ENCODE results near the gene TNNC2.
A peak's percentile ranks its signal among the peaks of the same experiment; 100 is the strongest.
"Not testable (repeated sequence)": the region's sequence is repeated elsewhere in the genome, so short reads cannot be mapped to it uniquely, and the experiment has no call there.

The TNNC2 gene

GRCh38 chr20:45821947-45822346, 5.2 kb downstream of the TNNC2 start:
- DNase-seq (ENCODE audit: low spot score): no peak

GRCh38 chr20:45819466-45819865, 7.6 kb downstream of the TNNC2 start:
- DNase-seq (ENCODE audit: low spot score): no peak

- no peak for DNase-seq (ENCODE audit: low spot score)
Measured at GRCh38 chr20:45818239-45818638, 8.9 kb downstream of the TNNC2 start.

- no peak for DNase-seq (ENCODE audit: low spot score)
Measured at GRCh38 chr20:45817376-45818194, 9.5 kb downstream of the TNNC2 start.

GRCh38 chr20:45816951-45817350, 10.2 kb downstream of the TNNC2 start:
- DNase-seq (ENCODE audit: low spot score): no peak

GRCh38 chr20:45814314-45814713, 12.8 kb downstream of the TNNC2 start:
- no peak for DNase-seq (ENCODE audit: low spot score)

GRCh38 chr20:45813489-45813888, 13.6 kb downstream of the TNNC2 start:
- DNase-seq (ENCODE audit: low spot score): no peak

- DNase-seq (ENCODE audit: low spot score): no peak
Measured at GRCh38 chr20:45813006-45813340, 14.1 kb downstream of the TNNC2 start.

- DNase-seq (ENCODE audit: low spot score): peak; percentile 99
Measured at GRCh38 chr20:45812157-45813005, 14.7 kb downstream of the TNNC2 start, which contains the start of gene UBE2C. Gene UBE2C (plus strand): TSS chr20:45812644. CDS start chr20:45812696, 52 bp downstream.

GRCh38 chr20:45810191-45810970, 16.7 kb downstream of the TNNC2 start:
- no peak for DNase-seq (ENCODE audit: low spot score)

GRCh38 chr20:45801851-45802250, 25.3 kb downstream of the TNNC2 start:
- no peak for DNase-seq (ENCODE audit: low spot score)

- DNase-seq (ENCODE audit: low spot score): peak; percentile 82
Measured at GRCh38 chr20:45798935-45799642, 28.0 kb downstream of the TNNC2 start.

- not testable (repeated sequence) for DNase-seq (ENCODE audit: low spot score)
Measured at GRCh38 chr20:45797955-45798354, 29.2 kb downstream of the TNNC2 start.

- DNase-seq (ENCODE audit: low spot score): not testable (repeated sequence)
Measured at GRCh38 chr20:45797510-45797909, 29.6 kb downstream of the TNNC2 start.

GRCh38 chr20:45796337-45797065, 30.6 kb downstream of the TNNC2 start:
- no peak for DNase-seq (ENCODE audit: low spot score)

- peak; percentile 44 for DNase-seq (ENCODE audit: low spot score)
Measured at GRCh38 chr20:45792317-45793118, 34.6 kb downstream of the TNNC2 start.

- no peak for DNase-seq (ENCODE audit: low spot score)
Measured at GRCh38 chr20:45788351-45788750, 38.8 kb downstream of the TNNC2 start.

GRCh38 chr20:45783656-45784294, 43.3 kb downstream of the TNNC2 start:
- no peak for DNase-seq (ENCODE audit: low spot score)

- no peak for DNase-seq (ENCODE audit: low spot score)
Measured at GRCh38 chr20:45782890-45783289, 44.2 kb downstream of the TNNC2 start.

Data from NAMALWA (cell line).